Osteoblast (primary cell): ENCODE results near the gene KCNT2. TPM values are rescaled to one million over a fixed set of nuclear protein-coding genes. Genes with fewer than 3 reads are reported as not detected.

Experiments used
- DNase-seq: peaks from one replicate; pipeline ENCODE4 v3.0.0; 2011; ENCODE audit warnings: low spot score, mixed read lengths; ENCODE audit not compliant: insufficient read length; ENCODE audit errors: missing footprints
- H2AFZ ChIP-seq: 2 replicates; pipeline ENCODE4 v1.6.0; 2011; ENCODE audit warnings: mild to moderate bottlenecking, low read length
- H3K27ac ChIP-seq: 2 replicates; pipeline ENCODE4 v1.5.1; 2011; ENCODE audit warnings: mild to moderate bottlenecking, low read depth, low read length, moderate library complexity
- H3K27me3 ChIP-seq: 2 replicates; pipeline ENCODE4 v1.6.0; 2012; ENCODE audit warnings: mild to moderate bottlenecking, control low read depth, inconsistent platforms, low read length, moderate library complexity; ENCODE audit not compliant: insufficient read depth
- H3K36me3 ChIP-seq: 2 replicates; pipeline ENCODE4 v1.5.1; 2011; ENCODE audit warnings: mild to moderate bottlenecking, low read length, control low read depth, moderate library complexity; ENCODE audit not compliant: insufficient read depth
- H3K4me1 ChIP-seq: 2 replicates; pipeline ENCODE4 v1.5.1; 2011; ENCODE audit warnings: mild to moderate bottlenecking, low read length, control low read depth, moderate library complexity; ENCODE audit not compliant: insufficient read depth
- H3K4me2 ChIP-seq: 2 replicates; pipeline ENCODE4 v1.6.0; 2011; ENCODE audit warnings: mild to moderate bottlenecking, low read length; ENCODE audit not compliant: insufficient read depth
- H3K4me3 ChIP-seq: fragments of 200-600 bp; sonication (generic); 3 replicates; pipeline ENCODE4 v1.5.1; 2012; ENCODE audit warnings: mild to moderate bottlenecking, low read length, inconsistent platforms; ENCODE audit not compliant: insufficient read depth
- H3K79me2 ChIP-seq: 2 replicates; pipeline ENCODE4 v1.6.0; 2012; ENCODE audit warnings: mild to moderate bottlenecking, low read length, control low read depth, inconsistent platforms; ENCODE audit not compliant: insufficient read depth
- H3K9me3 ChIP-seq: 2 replicates; pipeline ENCODE4 v1.5.1; 2011; ENCODE audit warnings: low read depth, low read length, control low read depth
- H4K20me1 ChIP-seq: 2 replicates; pipeline ENCODE4 v1.6.0; 2012; ENCODE audit warnings: mild to moderate bottlenecking, low read length, control low read depth; ENCODE audit not compliant: insufficient read depth
- total RNA-seq: library from RNA; depleted of rRNA; stranded (reverse); fragments of >200 nt; gene quantifications from 2 replicates; pipeline ENCODE4 v1.2.3, GENCODE V29; 2012
- TF ChIP-seq, protein P1 (sequence below): IDR thresholded peaks from 2 replicates; pipeline ENCODE4 v1.5.1; 2011; ENCODE audit warnings: mild to moderate bottlenecking, low read depth, low read length, moderate library complexity; ENCODE audit errors: extremely low read depth

KCNT2 gene
- total RNA-seq, 1 donor: 10.5 TPM

DNA sequence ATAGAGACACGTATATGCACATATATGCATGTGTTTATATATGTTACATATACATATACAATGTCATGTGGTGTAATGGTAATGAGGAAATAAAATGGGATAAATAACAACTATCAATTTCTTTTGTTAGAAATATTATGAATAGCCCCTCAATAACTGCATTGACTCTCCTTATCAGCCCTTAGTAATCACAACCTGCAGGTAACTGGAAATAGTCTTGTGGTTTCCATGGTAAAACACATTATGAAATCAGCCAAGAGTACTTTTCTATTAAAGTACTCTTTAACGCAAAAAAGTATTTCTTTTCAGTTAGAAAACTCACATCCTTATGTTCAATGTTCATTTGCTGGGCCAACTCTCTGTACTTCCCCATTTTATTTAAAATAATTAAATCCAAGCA is 105.8 kb downstream of the KCNT2 start:
- H3K4me3 ChIP-seq: no peak overlapping the region
- no peaks in the 10 kb centered on the region for H3K36me3 ChIP-seq
- TF ChIP-seq, protein P1, sequence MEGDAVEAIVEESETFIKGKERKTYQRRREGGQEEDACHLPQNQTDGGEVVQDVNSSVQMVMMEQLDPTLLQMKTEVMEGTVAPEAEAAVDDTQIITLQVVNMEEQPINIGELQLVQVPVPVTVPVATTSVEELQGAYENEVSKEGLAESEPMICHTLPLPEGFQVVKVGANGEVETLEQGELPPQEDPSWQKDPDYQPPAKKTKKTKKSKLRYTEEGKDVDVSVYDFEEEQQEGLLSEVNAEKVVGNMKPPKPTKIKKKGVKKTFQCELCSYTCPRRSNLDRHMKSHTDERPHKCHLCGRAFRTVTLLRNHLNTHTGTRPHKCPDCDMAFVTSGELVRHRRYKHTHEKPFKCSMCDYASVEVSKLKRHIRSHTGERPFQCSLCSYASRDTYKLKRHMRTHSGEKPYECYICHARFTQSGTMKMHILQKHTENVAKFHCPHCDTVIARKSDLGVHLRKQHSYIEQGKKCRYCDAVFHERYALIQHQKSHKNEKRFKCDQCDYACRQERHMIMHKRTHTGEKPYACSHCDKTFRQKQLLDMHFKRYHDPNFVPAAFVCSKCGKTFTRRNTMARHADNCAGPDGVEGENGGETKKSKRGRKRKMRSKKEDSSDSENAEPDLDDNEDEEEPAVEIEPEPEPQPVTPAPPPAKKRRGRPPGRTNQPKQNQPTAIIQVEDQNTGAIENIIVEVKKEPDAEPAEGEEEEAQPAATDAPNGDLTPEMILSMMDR: no peak
- no peak overlapping the region for H2AFZ ChIP-seq
- no peak for DNase-seq
- no peak overlapping the region for H3K27ac ChIP-seq
- no peaks in the 10 kb centered on the region for H3K4me1 ChIP-seq
- H3K27me3 ChIP-seq: no peaks in the 10 kb centered on the region
- H3K9me3 ChIP-seq: no peaks in the 10 kb centered on the region
- no peaks in the 10 kb centered on the region for H4K20me1 ChIP-seq
- H3K79me2 ChIP-seq: no peaks in the 10 kb centered on the region
- no peak overlapping the region for H3K4me2 ChIP-seq

DNA sequence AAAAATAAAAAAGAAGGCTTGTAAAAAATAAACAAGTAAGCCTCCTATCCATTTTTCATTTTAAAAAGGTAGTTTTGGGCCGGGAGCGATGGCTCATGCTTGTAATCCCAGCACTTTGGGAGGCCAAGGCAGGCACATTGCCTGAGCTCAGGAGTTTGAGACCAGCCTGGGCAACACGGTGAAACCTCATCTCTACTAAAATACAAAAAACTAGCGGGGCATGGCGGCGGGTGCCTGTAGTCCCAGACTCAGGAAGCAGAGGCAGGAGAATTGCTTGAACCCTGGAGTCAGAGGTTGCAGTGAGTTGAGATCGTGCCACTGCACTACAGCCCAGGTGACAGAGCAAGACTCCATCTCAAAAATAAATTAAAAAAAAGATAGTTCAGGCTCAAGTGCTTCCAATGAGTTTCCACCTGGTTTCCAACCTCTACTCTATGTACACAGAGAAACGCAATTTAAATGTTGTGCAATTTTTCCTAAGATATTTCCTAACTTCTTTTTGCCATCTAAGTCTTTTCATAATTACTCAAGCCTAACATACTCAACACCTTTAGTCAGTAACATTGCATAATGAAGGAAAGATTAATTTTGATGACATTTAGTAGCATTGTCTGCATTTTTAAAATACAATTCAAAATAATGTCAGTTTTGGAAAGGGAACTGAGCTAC is 106.3 kb downstream of the KCNT2 start:
- TF ChIP-seq, protein P1: no peak
- Histone ChIP-seq H3K4me3 (no peak overlapping the region), H3K4me2 (no peak overlapping the region), H3K27ac (no peak overlapping the region), H3K4me1 (no peaks in the 10 kb centered on the region), H2AFZ (no peak overlapping the region), H4K20me1 (no peaks in the 10 kb centered on the region), H3K9me3 (no peaks in the 10 kb centered on the region), H3K27me3 (no peaks in the 10 kb centered on the region), H3K79me2 (no peaks in the 10 kb centered on the region), H3K36me3 (no peaks in the 10 kb centered on the region)
- no peak for DNase-seq

- Histone ChIP-seq H3K4me1 (no peaks in the 10 kb centered on the region), H3K36me3 (no peaks in the 10 kb centered on the region), H3K4me2 (no peak overlapping the region), H3K4me3 (no peak overlapping the region), H3K79me2 (no peaks in the 10 kb centered on the region), H4K20me1 (no peaks in the 10 kb centered on the region), H3K9me3 (no peaks in the 10 kb centered on the region), H3K27ac (no peak overlapping the region), H2AFZ (no peak overlapping the region), H3K27me3 (no peaks in the 10 kb centered on the region)
- TF ChIP-seq, protein P1: no peak
- DNase-seq: no peak
These were observed 110.4 kb downstream of the KCNT2 start for GRCh38 chr1:196497817-196498216.

GRCh38 chr1:196494766-196495165 is 113.5 kb downstream of the KCNT2 start:
- DNase-seq: no peak
- TF ChIP-seq, protein P1: no peak
- no peak overlapping the region for H3K4me2 ChIP-seq
- H3K4me3 ChIP-seq: no peak overlapping the region
- H3K36me3 ChIP-seq: no peaks in the 10 kb centered on the region
- H3K4me1 ChIP-seq: no peaks in the 10 kb centered on the region
- no peak overlapping the region for H3K27ac ChIP-seq
- no peaks in the 10 kb centered on the region for H3K27me3 ChIP-seq
- H3K79me2 ChIP-seq: no peaks in the 10 kb centered on the region
- H2AFZ ChIP-seq: no peak overlapping the region
- H4K20me1 ChIP-seq: no peaks in the 10 kb centered on the region
- no peaks in the 10 kb centered on the region for H3K9me3 ChIP-seq
